T-helper 17 cell (primary cell): Measurements from ENCODE around the gene MRGPRF. TPM values are rescaled to one million over a fixed set of nuclear protein-coding genes. Genes with fewer than 3 reads are reported as not detected.

Experiments
- ATAC-seq: fragments of 150-1000 bp; cut with Tn5 transposase; 2 replicates; pipeline ENCODE4 v1.10.0; 2021; ENCODE audit warnings: mild to moderate bottlenecking, moderate library complexity
- DNase-seq, 3 donors: peaks; one replicate each; pipeline versions ENCODE4 v3.0.0 to v3.0.0-alpha.2; 2020 to 2021
- H3K9me3 ChIP-seq: one replicate; pipeline ENCODE4 v1.7.0; 2013; ENCODE audit warnings: low read length, mild to moderate bottlenecking; ENCODE audit not compliant: control insufficient read depth, poor library complexity, severe bottlenecking
- H3K27ac Mint-ChIP-seq: one replicate; pipeline ENCODE4 v1.8.0; 2022; ENCODE audit warnings: mild to moderate bottlenecking, moderate library complexity, mixed read lengths
- H3K27me3 Mint-ChIP-seq: one replicate; pipeline ENCODE4 v1.8.0; 2022; ENCODE audit warnings: mixed read lengths
- H3K36me3 Mint-ChIP-seq: one replicate; pipeline ENCODE4 v1.8.0; 2022; ENCODE audit warnings: low read depth, mixed read lengths
- H3K4me1 Mint-ChIP-seq: one replicate; pipeline ENCODE4 v1.8.0; 2022; ENCODE audit warnings: mild to moderate bottlenecking, mixed read lengths
- H3K4me3 Mint-ChIP-seq: one replicate; pipeline ENCODE4 v1.8.0; 2022; ENCODE audit warnings: mild to moderate bottlenecking, moderate library complexity, mixed read lengths
- total RNA-seq, 4 donors: library from RNA in 2 of 4; stranded (reverse) in 2 of 4; gene quantifications; one replicate each; pipeline ENCODE4 v1.2.3 and lab custom pipeline; 2022 to 2026

Gene MRGPRF
- total RNA-seq, 2 donors from 2014 or later = not detected

DNA sequence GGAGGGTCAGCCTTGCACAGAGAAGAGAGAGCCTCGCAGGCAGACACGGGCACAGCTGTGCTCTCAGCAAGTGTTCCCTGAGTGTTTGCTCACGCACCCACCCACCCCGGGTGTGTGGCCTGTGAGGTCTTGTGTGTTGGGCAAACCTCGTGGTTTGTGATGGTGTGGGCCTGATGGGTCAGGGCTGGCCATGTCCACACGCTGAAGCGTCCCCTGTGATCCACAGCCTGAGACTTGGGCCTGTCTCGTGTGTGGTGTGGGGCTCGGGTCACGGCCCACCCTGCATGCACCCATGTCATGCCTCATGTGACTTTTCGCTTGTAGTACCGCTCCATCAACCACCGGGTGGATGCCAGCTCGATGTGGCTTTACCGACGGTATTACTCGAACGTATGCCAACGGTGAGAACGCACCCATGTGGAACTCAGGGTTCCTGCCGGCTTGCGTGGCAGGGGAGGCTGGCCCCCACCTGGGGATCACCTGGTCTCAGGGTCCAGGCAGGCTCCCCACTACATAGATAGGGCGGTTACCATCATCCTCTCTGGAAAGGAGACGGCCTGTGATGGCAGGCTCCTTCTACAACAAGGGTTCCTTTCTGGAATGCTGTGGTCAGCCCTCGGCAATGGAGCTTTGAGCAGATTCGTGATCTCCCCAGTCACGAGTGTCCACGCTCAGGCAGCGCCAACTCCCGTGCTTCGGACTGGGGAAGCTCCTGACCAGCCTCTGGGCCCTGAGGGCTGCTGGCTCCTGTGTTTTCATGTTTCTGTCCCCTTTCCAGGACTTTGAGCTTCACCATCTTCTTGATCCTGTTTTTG is 41.6 kb upstream of the MRGPRF start:
- ATAC-seq = no peak
- no peaks in the 10 kb centered on the region for H3K9me3 ChIP-seq
- DNase-seq = no peak
- no peaks in the 10 kb centered on the region for H3K27me3 Mint-ChIP-seq
- H3K4me3 Mint-ChIP-seq = no peak overlapping the region
- peaks cover under 1% of the 10 kb centered on the region for H3K36me3 Mint-ChIP-seq
- H3K4me1 Mint-ChIP-seq = peaks cover 11% of the 10 kb centered on the region
- no peak overlapping the region for H3K27ac Mint-ChIP-seq

DNA sequence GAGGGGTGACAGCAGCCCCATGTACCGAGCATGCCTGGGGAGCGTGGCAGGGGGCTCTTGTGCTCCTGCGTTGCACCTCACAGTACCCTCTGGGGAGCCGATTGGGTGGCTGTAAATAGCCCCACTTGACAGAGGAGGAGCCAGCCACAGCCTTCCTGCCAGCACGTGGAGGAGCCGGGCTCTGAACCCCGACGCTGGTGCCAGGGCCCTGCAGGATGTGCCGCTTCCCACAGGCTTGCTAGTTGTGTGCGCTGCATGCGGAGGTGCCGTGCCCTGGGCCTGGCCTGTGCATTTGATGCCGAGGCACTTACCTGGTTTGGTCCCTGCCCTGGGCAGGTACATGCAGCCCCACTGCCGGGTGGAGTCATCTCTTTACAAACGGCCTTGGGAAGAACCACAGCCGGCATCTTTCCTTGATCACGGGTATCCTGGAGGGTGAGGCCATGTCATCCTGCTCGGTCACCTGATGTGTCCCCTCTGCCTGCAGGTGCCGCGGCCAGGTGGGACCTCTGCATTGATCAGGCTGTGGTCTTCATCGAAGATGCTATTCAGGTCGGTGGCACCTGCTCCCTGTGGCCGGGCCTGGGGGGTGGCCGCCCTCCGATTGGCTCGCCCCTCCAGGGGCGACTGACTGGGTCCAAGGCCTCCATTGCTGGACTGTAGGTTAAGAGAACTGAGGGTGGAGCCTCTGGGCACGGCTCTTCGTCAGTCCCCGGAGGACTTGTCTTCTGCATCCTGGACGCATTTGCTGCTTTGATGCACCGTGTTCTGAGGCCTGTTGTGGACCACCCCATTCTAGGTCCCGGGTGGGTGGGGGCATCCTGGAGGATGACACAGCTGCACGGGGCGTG is 40.7 kb upstream of the MRGPRF start:
- Mint-ChIP-seq H3K36me3 (no peaks in the 10 kb centered on the region), H3K4me1 (peaks cover 11% of the 10 kb centered on the region), H3K4me3 (no peak overlapping the region), H3K27me3 (no peaks in the 10 kb centered on the region), H3K27ac (no peak overlapping the region)
- ATAC-seq (no peak), DNase-seq (no peak)
- H3K9me3 ChIP-seq = no peaks in the 10 kb centered on the region

DNA sequence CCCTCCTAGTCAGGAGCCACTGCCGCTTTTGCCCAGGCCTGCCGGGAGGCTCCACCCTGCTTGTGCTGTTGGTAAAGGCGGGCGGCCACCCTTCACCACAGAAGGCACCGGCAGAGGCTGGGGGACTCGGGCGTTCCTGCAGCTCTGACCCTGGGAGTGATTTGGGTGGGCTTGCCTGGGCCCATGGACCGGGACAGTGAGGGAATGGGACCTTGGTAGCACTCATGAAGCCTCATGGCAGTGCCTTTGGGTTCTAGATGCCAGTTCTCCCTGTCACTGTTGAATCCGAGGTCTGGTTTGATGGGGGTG is 40.1 kb upstream of the MRGPRF start:
- Mint-ChIP-seq H3K27me3 (no peaks in the 10 kb centered on the region), H3K4me3 (no peak overlapping the region), H3K27ac (no peak overlapping the region), H3K36me3 (no peaks in the 10 kb centered on the region), H3K4me1 (peaks cover 15% of the 10 kb centered on the region)
- DNase-seq = no peak
- H3K9me3 ChIP-seq = no peaks in the 10 kb centered on the region
- no peak for ATAC-seq

DNA sequence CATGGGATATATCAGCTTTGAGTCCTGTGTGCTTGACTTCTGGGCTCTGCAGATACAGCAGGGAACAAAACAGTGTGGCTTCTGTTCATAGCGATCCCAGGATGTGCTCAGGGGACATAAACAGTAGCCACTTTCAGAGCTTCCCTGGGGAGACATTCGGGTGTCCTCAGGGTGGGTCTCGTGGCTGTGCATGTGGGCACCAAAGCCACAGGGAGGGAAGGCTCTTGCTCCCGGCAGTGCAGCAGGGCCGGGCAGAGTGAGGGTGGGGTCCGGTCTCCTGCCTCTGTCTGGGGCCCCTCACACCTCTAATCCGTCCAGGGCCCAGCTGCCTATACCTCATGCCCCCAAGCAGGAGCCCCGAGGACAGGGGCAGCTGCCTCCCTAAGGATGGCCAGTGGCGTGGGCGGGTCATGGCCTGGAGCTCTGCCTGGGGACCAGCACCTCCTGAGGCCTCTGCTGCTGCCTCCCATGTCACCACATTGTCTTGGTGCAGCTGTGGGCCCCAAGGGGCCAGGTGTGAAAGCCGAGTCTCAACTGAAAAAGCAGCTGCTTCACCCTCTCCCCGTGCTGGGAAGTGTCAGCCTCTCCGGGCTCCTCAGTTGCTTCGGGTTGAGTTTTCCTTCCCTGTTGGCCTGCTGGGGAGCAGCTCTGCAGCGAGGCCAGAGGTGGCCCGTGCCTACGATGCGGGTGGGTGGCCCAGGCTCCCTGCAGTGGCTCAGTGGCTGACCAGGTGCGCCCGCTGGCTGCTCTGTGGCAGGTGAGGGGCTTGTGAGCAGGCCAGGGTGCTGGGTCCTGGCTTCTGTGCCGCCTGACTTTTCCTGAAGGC is 39.5 kb upstream of the MRGPRF start:
- H3K4me3 Mint-ChIP-seq = no peak overlapping the region
- ATAC-seq (no peak), DNase-seq (no peak)
- no peaks in the 10 kb centered on the region for H3K36me3 Mint-ChIP-seq
- H3K9me3 ChIP-seq = no peaks in the 10 kb centered on the region
- H3K4me1 Mint-ChIP-seq = peaks cover 15% of the 10 kb centered on the region
- H3K27ac Mint-ChIP-seq = peak overlapping the region; percentile 86
- H3K27me3 Mint-ChIP-seq = no peaks in the 10 kb centered on the region

DNA sequence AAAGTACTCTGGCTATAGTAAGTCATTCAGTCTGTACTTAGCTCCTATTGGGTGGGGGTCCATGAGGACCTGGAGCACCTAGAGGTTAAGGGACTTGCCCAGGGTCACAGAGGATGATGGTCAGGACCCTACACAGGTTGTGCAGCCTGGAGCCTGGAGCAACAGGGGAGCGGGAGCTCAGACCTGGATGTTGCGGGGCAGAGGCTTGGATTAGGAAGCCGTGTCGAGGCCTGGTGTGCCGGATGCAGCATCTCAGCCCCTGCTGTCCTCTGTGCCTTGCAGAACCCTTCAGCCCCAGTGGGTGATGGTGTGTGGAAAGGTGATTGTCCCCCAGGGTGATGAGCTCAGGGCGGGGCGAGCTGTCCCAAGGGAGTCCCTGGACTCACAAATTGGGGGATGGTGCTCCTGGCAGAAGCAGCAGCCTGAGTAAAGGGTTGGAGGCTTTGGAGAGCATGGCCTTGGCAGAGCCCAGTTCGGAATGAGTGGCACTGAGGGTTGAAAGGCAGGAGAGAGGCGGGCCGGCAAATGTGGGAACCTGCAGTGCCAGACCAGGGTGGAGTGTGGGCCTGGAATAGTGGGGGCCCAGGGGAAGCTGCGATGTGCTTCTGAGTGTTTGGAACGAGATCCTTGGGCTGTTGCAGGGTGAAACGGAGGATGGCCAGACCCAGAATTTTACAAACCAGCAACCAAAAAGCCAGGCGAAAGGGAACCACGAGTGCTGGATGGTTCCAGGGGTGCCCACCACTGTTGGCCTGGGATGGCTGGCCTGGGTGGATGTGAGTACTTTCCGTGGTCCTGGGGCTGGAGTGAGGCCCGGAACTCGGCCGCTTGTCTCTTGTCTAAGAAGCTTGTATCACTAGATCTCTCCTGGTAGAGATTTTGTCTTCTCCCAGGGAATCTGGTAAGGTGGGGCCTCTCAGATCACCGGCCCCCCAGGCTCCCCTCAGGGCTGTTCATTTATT is 38.6 kb upstream of the MRGPRF start:
- no peak overlapping the region for H3K4me3 Mint-ChIP-seq
- DNase-seq (no peak), ATAC-seq (no peak)
- peak overlapping the region; percentile 86 for H3K27ac Mint-ChIP-seq
- H3K36me3 Mint-ChIP-seq = no peaks in the 10 kb centered on the region
- H3K9me3 ChIP-seq = no peaks in the 10 kb centered on the region
- H3K27me3 Mint-ChIP-seq = peaks cover 2% of the 10 kb centered on the region
- H3K4me1 Mint-ChIP-seq = peaks cover 15% of the 10 kb centered on the region

DNA sequence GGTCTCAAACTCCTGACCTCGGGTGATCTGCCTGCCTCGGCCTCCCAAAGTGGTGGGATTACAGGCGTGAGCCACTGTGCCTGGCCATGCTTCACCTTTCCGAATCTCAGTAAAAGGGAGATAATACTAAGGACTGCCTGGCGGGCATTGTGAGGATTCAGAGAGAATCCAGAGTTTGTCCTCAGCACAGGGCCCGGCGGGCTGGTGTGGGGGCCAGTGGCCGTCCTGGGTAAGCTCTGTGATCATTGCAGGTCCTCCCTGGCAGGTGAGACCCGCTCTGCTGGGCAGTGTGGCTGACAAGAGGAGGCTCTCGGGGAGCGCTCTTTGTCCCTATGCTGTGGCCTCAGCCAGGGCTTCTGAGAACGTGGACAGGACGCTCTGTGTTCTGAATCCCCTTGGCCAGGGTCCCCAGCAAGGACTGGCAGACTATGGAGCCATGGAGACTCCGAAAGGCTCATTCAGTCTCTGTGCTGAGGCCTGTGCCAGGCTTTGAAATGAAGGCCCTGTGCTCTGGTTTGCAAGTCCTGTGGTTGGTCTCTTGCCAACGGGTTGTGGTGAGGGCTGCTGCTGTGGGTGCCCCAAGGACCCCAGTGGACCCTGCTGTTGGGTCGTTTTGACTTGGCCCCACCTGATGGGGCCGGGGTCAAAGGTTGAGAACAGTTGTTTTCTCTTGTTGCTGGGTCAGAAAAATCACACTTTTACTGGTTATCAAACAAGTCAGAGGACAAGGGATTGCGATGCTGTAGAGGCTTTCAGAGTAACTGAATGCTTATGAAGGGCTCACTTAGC is 37.7 kb upstream of the MRGPRF start:
- DNase-seq (no peak), ATAC-seq (no peak)
- no peaks in the 10 kb centered on the region for H3K9me3 ChIP-seq
- Mint-ChIP-seq H3K27ac (peak overlapping the region; percentile 86), H3K4me1 (peaks cover 13% of the 10 kb centered on the region), H3K4me3 (peak overlapping the region; percentile 80), H3K36me3 (no peaks in the 10 kb centered on the region), H3K27me3 (peaks cover 5% of the 10 kb centered on the region)

DNA sequence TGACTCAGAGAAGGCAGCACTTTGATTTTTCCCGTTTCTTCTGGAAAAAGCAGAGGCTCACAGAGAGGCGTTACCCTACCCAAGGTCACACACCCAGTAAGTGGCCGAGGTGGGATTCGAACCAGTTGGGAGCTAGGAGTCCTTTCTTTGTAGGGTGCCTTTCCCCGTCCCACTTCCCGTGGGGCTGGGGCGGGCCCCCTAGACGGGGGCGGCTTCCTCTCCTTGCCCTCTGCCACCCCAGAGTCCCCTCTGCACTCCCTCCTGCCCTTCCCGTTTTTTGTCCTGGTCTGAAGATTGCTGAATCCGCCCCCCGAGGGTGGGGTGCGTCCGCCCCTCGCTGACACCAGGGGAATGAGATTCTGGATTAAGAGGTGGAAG is 36.4 kb upstream of the MRGPRF start:
- ATAC-seq (no peak), DNase-seq (no peak)
- peak overlapping the region; percentile 86 for H3K27ac Mint-ChIP-seq
- no peaks in the 10 kb centered on the region for H3K36me3 Mint-ChIP-seq
- H3K27me3 Mint-ChIP-seq = peaks cover 5% of the 10 kb centered on the region
- peaks cover 11% of the 10 kb centered on the region for H3K4me1 Mint-ChIP-seq
- peak overlapping the region; percentile 80 for H3K4me3 Mint-ChIP-seq
- H3K9me3 ChIP-seq = no peaks in the 10 kb centered on the region

DNA sequence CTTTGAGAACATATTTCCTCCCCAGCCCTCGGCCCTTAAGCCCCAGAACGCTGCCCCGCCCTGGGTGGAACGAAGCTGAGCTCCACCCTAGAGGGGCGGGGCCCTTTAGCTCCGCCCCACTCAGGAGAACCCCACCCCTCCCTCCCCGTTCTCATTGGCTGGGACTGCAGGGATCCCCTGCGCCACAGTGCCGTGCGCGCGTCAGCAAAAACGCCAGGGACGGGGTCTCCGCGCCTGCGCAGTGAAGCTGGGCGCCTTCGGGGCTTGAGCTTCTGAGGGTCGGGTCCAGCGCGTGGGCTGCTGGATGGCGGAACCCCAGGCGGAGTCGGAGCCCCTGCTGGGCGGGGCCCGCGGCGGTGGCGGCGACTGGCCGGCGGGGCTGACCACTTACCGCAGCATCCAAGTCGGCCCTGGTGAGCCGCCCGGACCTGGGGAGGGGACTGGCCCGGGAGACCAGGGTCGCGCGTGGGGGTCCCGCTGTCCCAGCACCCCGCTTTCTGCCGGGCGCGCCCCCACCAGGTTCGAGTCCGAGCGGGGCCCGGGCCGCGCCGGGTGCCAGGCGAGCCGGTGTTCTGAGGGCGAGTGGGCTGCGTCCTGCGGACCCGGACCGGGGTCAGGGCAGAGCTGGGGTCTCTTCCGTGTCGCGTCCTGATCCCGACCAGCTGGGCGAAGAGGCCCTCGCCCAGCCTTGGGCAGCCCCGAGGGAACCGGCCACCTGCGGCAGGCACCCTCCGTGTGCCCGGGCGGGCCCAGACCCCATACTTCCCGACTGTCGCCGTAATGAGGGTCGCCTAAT is 35.8 kb upstream of the MRGPRF start, which contains the start of gene TPCN2:
TPCN2 (plus strand) TSS at position 239 of the 796 bp plus-strand sequence; CDS start at position 305, 66 bp downstream.
- DNase-seq = peak; percentile 82 to 91 (median 90)
- H3K27me3 Mint-ChIP-seq = peaks cover 5% of the 10 kb centered on the region
- ATAC-seq = peak; percentile 99
- H3K9me3 ChIP-seq = no peaks in the 10 kb centered on the region
- no peaks in the 10 kb centered on the region for H3K36me3 Mint-ChIP-seq
- H3K4me3 Mint-ChIP-seq = peak within 1 kb of the TSS; percentile 80
- peak within 1 kb of the TSS; percentile 86 for H3K27ac Mint-ChIP-seq
- peaks cover 16% of the 10 kb centered on the region for H3K4me1 Mint-ChIP-seq

DNA sequence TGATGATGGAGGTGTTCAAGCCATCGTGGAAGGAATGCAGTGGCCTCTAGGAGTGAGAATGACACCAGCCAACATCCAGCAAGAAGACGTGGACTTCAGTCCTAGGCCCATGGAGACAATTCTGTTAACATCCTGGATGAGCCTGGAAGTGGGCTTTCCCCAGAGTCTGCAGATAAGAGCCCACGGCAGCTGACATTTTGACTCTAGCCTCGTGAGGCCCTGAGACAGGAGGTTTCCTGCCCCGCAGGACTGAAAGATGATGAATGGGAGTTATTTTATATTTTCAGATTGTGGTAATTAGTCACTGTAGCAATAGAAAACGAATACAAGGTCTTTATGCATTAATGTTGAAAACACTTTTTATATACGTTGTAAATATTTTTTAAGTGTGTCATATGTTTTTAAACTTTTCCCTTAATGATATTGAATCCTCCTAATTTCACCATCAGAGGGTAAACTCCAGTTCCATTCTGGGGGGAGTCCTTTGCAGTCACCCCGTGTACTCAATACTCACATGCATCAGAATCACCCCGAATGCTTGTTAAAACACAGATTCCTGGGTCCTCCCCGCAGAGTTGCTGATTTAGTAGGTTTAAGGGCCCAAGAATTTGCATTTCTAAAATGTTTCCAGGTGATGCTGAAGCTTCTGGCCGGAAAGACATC is 35.1 kb upstream of the MRGPRF start:
- ATAC-seq (peak; percentile 18), DNase-seq (no peak)
- Mint-ChIP-seq H3K36me3 (no peaks in the 10 kb centered on the region), H3K4me1 (peaks cover 16% of the 10 kb centered on the region), H3K27me3 (peaks cover 5% of the 10 kb centered on the region), H3K4me3 (peak overlapping the region; percentile 73), H3K27ac (peak overlapping the region; percentile 86)
- no peaks in the 10 kb centered on the region for H3K9me3 ChIP-seq

DNA sequence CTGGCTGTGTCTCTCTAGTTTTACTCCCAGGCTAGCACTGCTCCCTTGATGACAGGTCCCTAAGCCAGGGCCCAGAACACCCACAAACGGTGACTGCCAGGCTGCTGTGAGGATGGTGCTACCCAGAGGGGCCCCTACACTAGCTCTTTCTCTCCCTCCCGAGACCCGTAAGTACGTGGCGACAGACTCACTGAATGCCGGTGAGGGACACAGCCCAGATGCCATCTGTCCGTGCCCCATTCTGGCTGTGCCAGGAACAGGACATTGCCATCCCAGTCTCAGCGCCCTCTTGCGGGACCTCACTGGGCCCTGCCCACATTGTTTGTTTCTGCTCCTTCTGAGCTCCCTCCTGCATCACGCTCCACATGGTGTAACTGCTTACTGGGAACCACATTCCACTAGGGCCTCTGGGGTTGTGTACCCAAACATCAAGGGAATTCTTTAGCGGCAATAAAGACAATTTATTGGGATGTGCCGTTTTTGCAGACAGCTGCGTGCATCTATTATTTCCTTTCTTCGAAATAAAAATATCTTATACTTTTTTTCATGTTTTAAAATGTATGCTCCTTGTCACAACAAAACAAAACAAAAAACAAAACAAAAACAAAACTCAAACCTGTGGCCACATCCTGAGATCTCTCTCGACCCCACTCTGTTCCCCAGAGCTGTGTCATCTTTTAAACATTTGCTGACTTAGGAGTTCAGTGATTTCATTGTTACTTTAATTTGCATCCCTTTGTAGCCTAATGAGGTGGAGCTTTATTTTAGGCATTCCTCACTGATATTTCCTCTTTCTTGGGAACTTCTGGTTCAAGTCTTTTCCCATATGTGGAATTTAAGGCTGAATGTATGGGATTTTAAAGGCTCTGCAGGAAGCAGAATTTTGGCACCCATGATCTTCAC is 31.3 kb upstream of the MRGPRF start:
- H3K27ac Mint-ChIP-seq = no peak overlapping the region
- DNase-seq (no peak), ATAC-seq (no peak)
- no peak overlapping the region for H3K4me3 Mint-ChIP-seq
- peaks cover 9% of the 10 kb centered on the region for H3K4me1 Mint-ChIP-seq
- no peaks in the 10 kb centered on the region for H3K36me3 Mint-ChIP-seq
- H3K27me3 Mint-ChIP-seq = peaks cover 5% of the 10 kb centered on the region
- no peaks in the 10 kb centered on the region for H3K9me3 ChIP-seq
